NCI-H526 (cell line): Measurements from ENCODE around the gene MT4.

Experiments used
- DNase-seq, 2 experiments: peaks; one replicate each; lab custom pipeline; 2025; lab: John Stamatoyannopoulos, UW

The MT4 gene

DNA sequence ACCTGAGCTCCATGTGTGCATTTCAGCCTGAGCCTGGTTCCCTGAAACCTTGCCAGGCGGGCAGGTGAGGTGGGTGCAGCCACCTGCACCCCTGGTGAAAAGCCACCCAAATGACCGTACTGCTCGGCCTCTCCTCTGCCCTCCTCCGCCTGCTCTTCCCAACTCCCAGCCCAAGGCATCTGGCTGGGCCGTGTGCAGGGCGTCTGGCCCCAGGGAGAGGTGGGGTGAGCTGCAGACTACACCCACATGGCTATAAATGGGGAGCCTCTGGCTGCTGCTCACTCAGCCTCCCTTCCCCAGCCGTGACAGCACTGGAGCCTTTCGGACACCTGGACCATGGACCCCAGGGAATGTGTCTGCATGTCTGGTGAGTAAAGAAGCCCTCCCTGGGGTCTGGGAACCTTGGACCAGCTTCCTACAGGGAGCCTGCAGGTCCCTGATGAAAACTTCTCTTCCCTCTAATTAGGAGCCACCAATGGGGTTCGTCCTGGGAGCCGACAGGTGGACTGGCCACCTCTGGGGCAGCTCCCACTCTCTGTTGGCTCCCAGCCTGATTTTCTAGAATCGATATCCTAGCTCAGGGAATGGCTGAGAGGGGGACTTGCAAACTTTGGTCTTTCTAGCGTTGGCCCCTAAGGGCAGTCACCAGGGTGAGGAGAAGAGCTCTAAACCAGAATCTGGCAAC, at the start of gene MT4:
MT4 (plus strand) TSS at position 281 of the 685 bp plus-strand sequence; CDS start at position 337, 56 bp downstream.
- no peak for DNase-seq

DNA sequence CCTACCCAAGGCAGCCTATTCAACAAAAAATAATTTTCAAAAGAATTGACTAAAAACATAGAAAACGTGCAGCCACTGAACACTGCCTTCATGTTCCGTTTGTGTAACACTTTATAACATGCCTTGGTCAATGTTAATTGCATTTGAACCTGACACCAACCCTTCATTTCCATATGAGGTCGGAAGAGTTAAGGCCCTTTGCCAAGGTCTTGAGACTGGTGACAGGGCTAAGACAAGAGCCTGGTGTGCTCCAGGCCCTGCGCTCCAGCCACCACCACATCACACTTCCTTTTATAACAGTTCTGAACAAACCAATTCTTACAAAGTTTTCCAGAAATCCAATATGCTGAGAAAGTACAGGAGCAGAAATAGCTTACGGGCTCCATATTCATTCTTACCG, 49.2 kb upstream of the MT4 start:
- peak in 1 of 2 experiments; percentile 1 for DNase-seq

DNA sequence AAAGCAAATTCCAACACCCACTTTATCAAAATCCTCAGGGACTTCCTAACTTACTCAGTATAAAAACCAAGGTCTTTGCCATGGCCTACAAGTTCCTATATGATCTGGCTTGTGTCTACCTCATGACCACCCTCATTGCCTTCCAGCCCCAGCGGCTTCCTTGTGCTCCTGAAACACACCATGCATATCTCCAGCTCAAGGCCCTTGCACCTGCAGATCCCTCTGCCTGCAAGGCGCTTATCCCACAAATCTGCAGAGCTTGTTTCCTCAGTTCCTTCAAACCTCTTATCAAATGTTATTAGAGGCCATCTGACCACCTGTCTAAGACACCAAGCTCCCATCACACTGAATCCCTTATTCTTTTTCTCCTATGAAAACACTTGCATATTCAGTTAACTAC, 47.7 kb upstream of the MT4 start:
- no peak for DNase-seq

DNA sequence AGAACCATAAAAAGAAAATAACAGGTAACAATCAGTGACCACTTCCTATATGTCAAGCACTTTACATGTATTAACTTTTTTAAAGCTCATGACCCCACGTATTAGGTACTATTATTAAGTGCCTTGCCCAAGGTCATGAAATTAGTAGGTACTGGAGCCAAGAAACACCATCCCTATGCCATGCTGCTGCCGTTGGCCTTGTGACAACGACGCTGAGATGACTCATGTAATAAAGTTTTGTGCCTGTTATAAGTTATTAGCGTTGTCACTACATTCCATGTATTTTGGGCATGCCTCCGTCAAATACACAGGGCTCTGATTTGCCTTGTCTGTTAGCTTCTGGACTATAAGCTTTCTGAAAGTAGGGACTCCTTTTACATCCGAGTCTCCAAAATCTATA, 46.4 kb upstream of the MT4 start:
- no peak for DNase-seq

DNA sequence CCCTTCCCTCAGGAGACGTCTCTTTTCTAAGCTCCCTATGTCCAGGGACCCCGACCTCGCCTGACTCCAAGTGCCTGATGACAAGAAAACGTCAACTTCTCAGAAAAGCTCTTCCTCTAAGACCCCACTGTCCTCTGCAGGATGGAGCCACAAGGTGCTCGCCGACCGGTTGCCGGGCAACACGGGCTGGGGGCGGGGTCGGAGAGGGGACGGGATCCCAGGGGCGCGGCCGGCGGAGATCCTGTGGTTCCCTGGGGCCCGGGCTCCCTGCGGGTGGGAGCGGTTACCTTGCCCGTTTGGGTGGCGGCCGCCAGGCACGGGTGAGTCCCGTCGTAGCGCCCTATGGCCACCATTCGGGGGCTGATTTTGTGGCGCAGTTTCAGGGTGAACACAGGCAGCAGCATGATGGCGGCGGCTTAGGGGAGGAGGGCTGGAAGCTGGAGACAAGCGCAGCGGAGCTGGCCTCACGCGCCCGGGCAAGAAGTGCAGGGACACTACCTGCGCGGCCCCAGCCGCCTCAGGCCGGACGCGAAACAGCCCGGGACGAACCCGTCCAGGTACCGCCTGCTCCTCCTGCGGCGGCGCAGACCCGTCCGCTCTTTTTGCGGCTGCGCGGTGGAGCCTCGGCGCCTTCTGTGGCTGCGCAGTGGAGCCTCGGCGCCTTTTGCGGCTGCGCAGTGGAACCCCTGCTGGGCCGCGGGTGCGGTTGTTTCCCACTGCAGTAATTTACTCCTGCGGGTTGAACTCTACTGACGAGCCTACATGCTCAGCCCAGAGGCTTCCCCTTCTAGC, 45.2 kb upstream of the MT4 start, which contains the start of gene BBS2:
BBS2 (minus strand) TSS at position 566 of the 792 bp plus-strand sequence; CDS start at position 404, 162 bp downstream.
- peak; percentile 64 to 93 for DNase-seq

DNA sequence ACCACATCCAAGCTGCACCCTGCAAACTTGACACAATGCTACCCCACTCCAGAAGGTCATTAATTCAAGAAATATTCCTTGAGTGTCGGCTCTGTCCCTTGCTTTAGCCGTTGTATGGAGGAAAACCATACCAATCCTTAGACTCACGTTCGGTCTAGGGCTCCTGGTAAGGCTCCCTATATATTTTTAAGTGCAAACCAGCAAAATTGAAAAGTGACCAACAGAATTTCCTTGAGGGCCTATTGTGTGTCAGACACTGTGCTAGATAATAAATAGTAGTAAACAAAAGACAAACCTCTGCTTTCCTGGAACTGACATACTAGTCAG, 44.7 kb upstream of the MT4 start:
- DNase-seq = no peak

DNA sequence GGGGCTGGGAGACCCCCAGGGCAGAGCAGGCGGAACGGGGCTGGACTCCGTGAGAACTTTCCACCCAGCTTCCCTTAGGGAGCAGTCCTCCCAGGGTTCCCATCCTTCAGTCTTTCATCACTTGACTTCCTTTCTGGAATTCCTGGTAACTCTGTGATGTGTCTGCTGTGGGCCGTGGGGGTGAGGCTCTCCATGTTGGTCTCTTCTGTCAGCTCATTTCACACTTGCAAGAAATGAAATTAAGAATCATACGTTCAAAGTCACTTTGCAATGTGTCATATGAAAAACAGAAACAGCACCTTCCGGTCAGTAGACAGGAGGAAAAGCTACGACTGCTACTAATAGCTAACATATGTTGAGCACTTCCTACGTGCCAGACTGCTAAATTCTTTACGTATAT, 39.6 kb upstream of the MT4 start:
- no peak for DNase-seq

DNA sequence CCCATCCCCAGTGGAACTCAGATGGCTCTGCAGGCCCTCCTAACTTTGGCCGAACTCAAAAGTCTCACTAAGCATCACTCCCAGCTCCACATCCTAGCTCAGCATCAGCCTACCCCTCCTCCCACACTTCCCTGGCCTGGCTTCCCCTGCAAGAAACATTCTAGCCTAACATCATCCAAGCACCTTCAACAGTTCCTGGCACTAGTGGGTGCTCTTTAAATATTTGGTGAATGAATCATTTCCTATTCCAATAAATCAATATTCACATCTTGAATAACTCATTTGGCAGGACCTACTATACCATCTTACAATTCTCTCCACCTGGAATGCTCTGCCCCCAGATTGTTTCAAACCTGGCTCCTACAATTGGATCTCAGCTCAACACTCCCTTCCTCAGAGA, 34.0 kb upstream of the MT4 start:
- no peak for DNase-seq

DNA sequence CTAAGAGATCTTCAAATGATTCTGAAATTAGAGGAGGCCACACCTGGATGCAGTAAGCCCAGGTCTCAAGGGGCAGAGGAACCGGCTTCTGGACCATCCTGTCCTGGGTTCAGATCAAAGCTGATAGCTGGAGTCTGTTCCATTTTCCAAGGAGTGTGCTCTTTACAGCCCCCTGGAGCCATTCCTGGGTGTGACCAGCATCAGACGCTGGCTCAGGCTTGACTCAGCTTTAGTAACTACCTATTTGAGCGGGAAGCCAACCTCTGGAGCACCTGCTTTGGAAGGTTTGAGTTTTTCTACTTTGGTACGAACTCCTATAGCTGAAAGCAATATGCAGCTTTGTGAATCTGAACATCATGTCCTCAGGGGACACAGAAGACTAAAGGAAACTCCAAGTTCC, 32.2 kb upstream of the MT4 start:
- DNase-seq = peak in 1 of 2 experiments; percentile 2

DNA sequence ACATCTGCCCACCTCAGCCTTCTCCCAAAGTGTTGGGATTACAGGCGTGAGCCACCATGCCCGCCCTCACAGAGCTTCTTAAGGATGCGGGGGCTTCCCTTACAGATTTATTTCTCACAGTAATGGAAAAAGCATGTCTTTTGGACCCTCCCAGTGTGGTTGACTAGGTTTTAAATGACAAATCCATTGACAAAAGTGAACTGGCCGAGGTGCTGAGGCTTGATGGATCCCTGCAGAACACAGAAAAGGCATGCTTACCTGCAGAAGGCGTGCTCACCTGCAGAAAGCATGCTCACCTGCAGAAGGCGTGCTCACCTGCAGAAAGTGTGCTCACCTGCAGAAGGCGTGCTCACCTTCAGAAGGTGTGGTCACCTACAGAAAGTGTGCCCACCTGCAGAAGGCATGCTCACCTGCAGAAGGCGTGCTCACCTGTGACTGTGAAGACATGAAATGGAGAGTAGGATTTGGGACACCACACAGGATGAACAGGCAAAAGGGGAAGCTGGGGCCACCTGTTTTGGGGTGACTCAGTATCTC, 30.0 kb upstream of the MT4 start:
- peak; percentile 10 to 58 for DNase-seq

DNA sequence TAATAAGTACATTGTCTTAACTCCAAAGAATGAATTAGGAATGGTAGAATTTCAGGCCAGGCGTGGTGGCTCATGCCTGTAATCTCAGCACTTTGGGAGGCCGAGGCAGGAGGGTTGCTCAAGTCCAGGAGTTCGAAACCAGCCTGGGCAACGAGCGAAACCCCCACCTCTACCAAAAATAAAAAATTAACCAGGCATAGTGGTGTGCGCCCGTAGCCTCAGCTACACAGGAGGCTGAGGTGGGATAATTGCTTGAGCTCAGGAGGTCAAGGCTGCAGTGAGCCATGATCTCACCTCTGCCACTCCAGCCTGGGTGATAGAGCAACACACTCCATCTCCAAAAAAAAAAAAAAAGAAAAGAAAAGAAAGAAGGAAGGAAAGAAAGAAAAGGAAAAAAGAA, 26.5 kb upstream of the MT4 start:
- DNase-seq = no peak

DNA sequence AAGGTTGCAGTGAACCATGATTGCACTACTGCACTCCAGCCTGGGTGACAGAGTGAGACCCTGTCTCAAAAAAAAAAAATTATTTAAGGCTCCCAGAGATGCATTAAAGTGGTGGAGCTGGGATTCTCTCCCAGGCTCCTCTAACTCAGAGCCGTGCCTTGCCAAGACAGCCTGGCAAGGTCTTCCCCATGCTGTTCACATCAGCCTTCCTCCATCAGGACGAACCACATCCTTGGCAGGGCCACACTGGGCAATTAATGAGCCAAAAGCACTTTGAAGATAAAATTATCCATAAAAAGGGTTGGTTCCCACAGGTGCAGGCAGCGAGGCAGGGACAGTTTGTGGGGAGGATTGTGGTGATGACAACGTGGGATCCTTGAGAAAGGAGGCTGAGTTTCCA, 25.2 kb upstream of the MT4 start:
- no peak for DNase-seq

DNA sequence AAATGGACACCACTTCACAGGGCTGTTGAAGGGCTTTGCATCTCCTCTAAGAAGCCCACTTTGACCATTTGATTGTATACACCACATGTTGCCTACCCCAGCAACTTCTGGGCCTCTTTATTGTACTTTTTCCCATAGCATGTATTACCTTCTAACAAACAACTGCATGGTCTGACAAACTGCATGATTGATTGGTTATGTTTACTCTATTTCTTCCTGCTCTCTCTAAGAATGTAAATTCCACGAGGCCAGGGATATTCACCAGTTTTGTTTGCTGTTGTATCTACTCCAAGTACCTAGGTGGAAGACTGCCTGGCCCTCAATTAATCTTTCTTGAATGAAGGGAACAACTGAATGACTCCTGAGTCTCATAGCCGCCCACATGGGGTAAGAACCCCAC, 22.8 kb upstream of the MT4 start:
- DNase-seq = no peak

DNA sequence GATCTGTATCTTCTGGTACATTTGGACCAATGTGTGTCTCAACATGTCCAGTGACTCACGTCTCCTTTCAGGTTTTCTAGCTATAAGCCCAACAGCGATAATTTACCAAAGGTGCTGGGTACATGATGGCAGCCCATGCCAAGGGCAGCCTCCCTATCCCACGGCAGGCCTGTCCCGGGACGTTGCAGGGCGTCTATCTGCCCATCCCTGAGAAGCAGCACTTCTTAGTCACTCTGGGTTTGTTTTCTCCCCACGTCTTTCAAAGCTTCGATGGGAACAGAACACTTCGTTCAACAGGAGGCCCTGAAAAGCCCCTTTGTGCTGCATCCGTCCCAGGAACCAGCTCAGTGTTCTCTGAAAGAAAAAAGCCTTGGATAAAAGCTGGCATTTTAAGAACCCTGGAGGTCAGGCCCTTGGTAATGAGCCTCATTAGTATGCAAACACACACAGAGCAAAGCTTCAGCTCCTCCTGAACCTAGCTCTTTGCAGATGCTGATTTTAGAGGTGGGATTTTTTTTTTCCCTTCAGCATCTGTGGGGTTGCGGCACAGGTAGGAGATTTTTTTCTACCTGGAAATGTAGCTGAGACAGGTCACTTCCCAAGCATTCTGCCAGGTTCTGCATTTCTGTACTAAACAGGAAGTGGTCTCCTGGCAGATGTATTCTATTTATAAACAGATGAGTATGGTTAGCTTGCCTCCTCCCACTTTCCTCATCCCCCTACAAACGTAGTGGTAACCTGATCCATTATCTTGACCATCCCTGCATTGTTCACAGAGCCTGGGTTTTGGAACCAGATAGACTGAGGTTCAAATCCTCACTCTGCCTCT, 17.5 kb upstream of the MT4 start:
- peak; percentile 4 to 35 for DNase-seq

DNA sequence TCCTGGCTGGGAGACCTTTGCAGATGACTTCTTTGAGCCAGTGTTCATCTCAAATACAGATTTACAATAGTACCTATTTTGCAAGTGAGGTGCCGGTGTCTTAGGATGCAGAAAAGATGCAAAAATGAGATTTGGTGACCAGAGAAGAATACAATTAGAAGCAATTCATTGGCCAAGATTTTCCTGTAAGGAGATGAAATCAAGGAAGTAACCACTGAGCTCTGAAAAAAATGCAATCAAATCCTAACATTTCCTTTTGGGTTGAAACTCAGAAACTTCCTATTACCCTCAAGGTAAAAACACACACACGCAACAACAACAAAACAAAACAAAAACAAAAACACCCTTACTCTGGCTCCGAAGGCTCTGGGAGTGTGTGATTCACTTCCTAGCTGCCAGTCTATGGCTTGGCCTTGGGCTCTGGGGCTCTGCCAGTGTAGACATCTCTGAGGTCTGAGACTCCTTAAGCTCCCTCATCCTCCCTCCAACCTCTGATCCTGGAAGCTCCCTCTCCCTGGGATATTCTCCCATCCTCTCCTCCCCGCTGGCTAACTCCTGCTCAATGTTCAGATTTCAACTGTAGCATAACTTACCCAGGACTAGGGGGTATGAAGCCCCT, 16.8 kb upstream of the MT4 start:
- no peak for DNase-seq

DNA sequence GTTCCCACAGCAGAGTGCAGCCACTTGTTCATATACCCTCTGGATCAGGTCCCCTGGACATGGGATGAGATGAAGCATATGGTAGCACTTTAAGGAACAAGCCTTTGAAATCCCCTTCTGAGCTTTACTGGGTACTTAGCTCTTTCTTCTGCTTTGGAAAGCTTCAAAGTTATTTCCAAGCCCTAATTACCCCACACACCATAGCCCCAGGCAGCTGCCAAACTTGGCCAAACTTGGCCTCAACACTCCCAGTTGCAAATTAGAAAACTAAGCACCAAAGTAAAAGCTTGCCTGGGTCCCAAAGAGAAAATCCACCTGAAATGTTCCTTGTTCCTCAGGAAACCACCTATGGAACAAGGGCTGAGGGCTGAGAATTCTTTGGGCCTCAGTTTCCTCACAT, 15.7 kb upstream of the MT4 start:
- no peak for DNase-seq

DNA sequence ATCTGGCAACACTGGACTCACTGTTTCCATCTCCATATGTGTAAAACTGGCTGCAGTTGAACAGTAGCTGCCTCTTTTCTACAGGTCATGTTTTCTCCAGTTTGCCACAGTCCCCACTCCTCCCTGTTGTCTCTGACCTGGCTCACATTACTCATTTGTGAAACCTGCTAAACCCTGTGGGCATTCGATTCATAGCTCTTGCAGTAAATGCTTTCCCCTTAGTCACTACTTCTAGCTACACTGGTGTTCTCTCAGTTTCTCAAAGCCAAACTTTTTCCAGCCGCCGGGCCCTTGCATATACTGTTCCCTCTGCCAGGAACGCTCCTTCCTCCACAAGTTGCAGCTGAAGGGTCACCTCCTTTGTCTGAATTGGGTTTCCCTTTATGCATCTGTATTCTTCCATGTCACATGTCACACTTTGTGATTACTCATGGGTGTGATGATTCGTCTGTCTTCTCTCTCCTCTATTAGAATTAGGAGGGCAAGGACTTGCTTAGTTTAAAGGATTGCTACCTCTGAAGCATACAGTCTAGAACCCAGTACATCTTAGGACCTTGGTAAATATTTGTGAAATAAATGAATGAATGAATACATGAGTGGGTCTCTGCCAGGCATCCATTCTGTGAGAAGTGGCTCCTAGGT, 15.0 kb upstream of the MT4 start:
- no peak for DNase-seq

DNA sequence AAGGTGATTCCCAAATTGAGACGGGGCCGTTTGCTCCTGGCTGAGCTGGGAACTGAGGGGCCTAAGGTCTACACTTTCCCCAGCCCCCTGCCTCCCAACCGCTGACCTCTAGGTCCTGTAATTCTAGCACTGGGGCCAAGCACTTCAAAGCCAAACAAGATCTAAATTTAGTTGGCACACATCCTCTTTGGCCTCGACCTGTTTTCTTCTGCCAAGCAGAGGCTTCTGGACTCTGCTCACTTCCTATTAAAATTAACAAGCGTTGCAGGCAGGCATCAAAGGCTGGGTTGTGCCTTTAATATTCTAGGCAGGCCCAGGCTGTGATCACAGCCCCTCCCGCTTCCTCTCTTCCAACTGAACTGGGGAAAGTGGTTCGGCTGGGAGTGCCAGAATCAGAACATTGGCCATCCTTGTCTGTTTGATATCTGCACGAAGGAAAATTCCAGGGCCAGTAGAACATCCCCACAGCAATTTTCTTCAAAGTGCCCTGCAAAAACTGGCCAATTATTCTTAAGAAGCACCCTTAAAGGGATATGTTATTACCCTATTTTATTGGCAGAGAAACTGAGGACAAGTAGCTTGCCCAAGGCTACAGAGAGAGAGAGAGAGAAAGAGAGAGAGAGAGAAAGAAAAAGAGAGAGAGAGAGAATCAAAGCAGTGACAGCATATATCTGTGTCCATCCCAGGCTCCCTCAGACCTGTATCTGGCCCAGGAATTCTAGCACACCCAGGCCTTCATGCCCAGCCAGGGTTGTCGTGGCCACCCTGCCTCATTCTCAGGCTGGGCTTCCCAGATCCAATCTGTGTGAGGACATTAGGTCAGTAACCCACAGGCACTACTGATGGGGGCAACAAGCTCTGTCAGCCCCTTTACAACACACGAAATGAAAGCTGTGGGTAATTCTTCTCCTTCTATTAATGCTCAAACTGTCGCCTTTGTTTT, 12.8 kb upstream of the MT4 start:
- DNase-seq = peak in 1 of 2 experiments; percentile 4

DNA sequence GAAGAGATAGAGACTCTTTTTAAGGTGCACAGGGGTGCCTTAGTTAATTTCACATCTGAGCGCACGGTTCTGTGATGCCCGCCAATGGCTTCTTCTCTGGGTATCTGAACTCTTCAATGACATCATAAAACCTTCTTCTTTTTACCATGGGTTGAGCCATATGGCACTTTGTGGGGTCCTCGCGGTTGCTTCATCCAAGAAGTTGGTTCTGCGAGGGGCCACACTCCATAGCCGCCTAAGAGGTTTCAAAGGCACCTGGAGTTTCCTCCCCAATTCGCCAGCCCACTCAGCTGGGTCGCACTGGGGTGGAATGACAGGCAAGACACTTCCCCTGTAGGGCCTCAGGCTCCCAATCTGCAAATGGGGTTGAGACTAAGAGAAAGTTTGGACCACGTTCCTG, 10.4 kb upstream of the MT4 start:
- DNase-seq = no peak

DNA sequence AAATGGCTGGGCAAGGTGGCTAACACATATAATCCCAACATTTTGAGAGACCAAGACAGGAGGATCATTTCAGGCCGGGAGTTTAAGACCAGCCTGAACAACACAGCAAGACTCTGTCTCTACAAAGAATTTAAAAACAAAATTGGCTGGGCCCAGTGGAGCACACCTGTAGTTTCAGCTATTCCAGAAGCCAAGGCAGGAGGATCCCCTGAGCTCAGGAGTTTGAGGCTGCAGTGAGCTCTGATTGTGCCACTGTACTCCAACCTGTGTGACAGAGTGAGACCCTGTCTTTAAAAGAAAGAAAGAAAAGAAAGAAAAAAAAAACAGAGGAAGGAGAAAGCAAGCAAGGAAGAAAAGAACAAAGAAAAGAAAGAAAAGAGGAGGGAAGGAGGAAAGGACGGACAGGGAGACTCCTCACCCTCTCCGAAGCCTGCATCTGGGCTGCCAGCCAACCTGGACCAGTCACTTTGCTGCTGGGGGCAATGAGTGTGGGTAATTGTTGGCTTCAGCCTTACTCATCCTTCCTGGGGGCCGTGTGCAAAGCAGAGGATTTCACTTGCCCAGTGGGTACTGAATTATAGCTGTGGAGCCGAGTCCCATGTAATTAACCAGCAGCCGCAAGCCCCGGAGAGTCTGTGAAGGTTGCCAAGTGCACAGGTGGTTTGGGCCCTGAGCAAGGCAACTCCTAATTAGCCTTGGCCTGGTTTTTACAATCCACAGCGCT, 6.7 kb upstream of the MT4 start:
- DNase-seq = no peak
